ENCODE measurements around the gene RPA3.

DNA sequence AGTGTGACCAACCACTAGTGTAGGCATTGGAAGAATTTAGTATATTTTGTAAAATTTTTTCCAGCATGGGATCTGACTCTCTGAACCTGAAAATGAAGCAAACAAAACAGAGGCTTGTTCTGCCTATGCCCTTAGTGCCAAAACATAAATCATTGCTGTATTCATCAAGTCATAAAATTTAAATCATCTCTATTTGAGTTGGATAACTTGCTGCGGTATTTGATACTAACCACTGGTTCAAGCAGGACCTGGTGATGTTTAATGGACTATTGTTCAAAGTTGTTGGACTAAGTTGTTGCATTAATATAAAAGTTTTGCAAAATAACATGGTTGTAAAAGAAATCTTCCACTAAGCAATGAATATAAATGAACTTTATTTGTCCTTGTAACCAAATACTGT is 19.8 kb upstream of the RPA3 start:
- TF ChIP-seq, protein P1, sequence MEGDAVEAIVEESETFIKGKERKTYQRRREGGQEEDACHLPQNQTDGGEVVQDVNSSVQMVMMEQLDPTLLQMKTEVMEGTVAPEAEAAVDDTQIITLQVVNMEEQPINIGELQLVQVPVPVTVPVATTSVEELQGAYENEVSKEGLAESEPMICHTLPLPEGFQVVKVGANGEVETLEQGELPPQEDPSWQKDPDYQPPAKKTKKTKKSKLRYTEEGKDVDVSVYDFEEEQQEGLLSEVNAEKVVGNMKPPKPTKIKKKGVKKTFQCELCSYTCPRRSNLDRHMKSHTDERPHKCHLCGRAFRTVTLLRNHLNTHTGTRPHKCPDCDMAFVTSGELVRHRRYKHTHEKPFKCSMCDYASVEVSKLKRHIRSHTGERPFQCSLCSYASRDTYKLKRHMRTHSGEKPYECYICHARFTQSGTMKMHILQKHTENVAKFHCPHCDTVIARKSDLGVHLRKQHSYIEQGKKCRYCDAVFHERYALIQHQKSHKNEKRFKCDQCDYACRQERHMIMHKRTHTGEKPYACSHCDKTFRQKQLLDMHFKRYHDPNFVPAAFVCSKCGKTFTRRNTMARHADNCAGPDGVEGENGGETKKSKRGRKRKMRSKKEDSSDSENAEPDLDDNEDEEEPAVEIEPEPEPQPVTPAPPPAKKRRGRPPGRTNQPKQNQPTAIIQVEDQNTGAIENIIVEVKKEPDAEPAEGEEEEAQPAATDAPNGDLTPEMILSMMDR (IDR thresholded peaks at IDR 0.05; ENCODE audit: extremely low read depth in 1 of 2, insufficient read depth in 1 of 2, low read depth in 1 of 2, low read length in 2 of 2): no peak
- TF ChIP-seq POLR2AphosphoS5 (IDR thresholded peaks at IDR 0.05; ENCODE audit: insufficient read depth, low read depth, low read length) (no peak), FOS (IDR thresholded peaks at IDR 0.05; ENCODE audit: borderline replicate concordance, insufficient read depth, low read length) (no peak), POLR2A (IDR thresholded peaks at IDR 0.05; ENCODE audit: low read depth, low read length) (no peak), EZH2 (IDR thresholded peaks at IDR 0.05; ENCODE audit: borderline replicate concordance, low read depth, low read length, severe bottlenecking) (no peak)
- TF ChIP-seq, protein P2, sequence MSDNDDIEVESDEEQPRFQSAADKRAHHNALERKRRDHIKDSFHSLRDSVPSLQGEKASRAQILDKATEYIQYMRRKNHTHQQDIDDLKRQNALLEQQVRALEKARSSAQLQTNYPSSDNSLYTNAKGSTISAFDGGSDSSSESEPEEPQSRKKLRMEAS (IDR thresholded peaks at IDR 0.05; ENCODE audit: insufficient read depth, insufficient read length): no peak
